CD4-positive, alpha-beta T cell (primary cell): Measurements from ENCODE around the gene ZFP3. TPM values are rescaled to one million over a fixed set of nuclear protein-coding genes. Genes with fewer than 3 reads are reported as not detected.
A peak's percentile ranks its signal among the peaks of the same experiment; 100 is the strongest.

Source experiments
- ATAC-seq: fragments of 200-7000 bp; cut with Tn5 transposase; one replicate; pipeline ENCODE4 v1.10.0; 2022; ENCODE audit warnings: mild to moderate bottlenecking; ENCODE audit not compliant: poor library complexity
- CTCF ChIA-PET: fragments of 350-600 bp; sonication (Branson Sonifier 250); formaldehyde crosslinking; loops from one replicate; lab custom pipeline; 2021; ENCODE audit warnings: antibody characterized with exemption, inconsistent platforms; lab: Charles Lee
- POLR2A ChIA-PET: fragments of 350-600 bp; sonication (Branson Sonifier 250); formaldehyde crosslinking; loops from one replicate; lab custom pipeline; 2021; ENCODE audit warnings: antibody characterized with exemption, inconsistent platforms; lab: Charles Lee
- DNase-seq, 14 experiments: peaks; one replicate each; pipeline ENCODE4 v3.0.0-alpha.2; 2013 to 2020; ENCODE audit warnings: mixed read lengths in 2 of 14
- H3K27ac ChIP-seq, 2 donors: one replicate each; pipeline versions ENCODE4 v1.5.1 to v1.7.0; 2013; ENCODE audit warnings: low read length in 2 of 2, low read depth in 1 of 2, mild to moderate bottlenecking in 1 of 2
- H3K27me3 ChIP-seq, 2 experiments: 1 replicate in 1 of 2; 2 replicates in 1 of 2; pipeline versions ENCODE4 v1.6.1 to v1.7.0; 2013; ENCODE audit warnings: low read length in 2 of 2, control low read depth in 1 of 2, mild to moderate bottlenecking in 1 of 2, moderate library complexity in 1 of 2; ENCODE audit not compliant: insufficient read depth in 2 of 2, control insufficient read depth in 1 of 2
- H3K36me3 ChIP-seq: one replicate; pipeline ENCODE4 v1.6.1; 2013; ENCODE audit warnings: low read length, control low read depth; ENCODE audit not compliant: insufficient read depth
- H3K4me1 ChIP-seq: one replicate; pipeline ENCODE4 v1.6.1; 2013; ENCODE audit warnings: low read length, control low read depth; ENCODE audit not compliant: insufficient read depth
- H3K4me3 ChIP-seq: one replicate; pipeline ENCODE4 v1.5.1; 2013; ENCODE audit warnings: mild to moderate bottlenecking, low read length, moderate library complexity
- H3K9me3 ChIP-seq, 2 experiments: 1 replicate in 1 of 2; 2 replicates in 1 of 2; pipeline versions ENCODE4 v1.6.1 to v1.7.0; 2013; ENCODE audit warnings: low read length in 2 of 2, mild to moderate bottlenecking in 2 of 2, control low read depth in 1 of 2, moderate library complexity in 1 of 2; ENCODE audit not compliant: control insufficient read depth in 1 of 2, insufficient read depth in 1 of 2
- H3K27ac Mint-ChIP-seq: one replicate; pipeline ENCODE4 v1.8.0; 2020; ENCODE audit warnings: mixed read lengths
- H3K27me3 Mint-ChIP-seq: one replicate; pipeline ENCODE4 v1.8.0; 2021; ENCODE audit warnings: mixed read lengths
- H3K36me3 Mint-ChIP-seq: one replicate; pipeline ENCODE4 v1.8.0; 2021; ENCODE audit warnings: low read depth, mixed read lengths
- H3K4me1 Mint-ChIP-seq: one replicate; pipeline ENCODE4 v1.8.0; 2021; ENCODE audit warnings: low read depth, mixed read lengths
- H3K4me3 Mint-ChIP-seq: one replicate; pipeline ENCODE4 v1.8.0; 2020; ENCODE audit warnings: mild to moderate bottlenecking, mixed read lengths
- H3K9me3 Mint-ChIP-seq: one replicate; pipeline ENCODE4 v1.8.0; 2020; ENCODE audit warnings: mixed read lengths
- CTCF ChIP-seq: fragments of 200-600 bp; IDR thresholded peaks from one replicate; pipeline ENCODE4 v1.8.0; 2022; ENCODE audit warnings: antibody characterized with exemption, mild to moderate bottlenecking
- intact Hi-C, 2 experiments: fragments of 100-400 bp; cut with DNase I in 1 of 2; cut with micrococcal nuclease in 1 of 2; formaldehyde crosslinking; loops; one replicate each; pipeline versions ENCODE4 v1.15.1 to v1.9.0; 2023 to 2025; cut with DNase I, micrococcal nuclease
- total RNA-seq, 174 experiments: library from RNA in 2 of 174; stranded (reverse) in 2 of 174; gene quantifications; one replicate each; pipeline ENCODE4 v1.2.3 and lab custom pipeline; 2021 to 2026

The ZFP3 gene
- total RNA-seq, 2 experiments from 2014 or later = 2.4 TPM

- peaks cover 72% of the 10 kb centered on the region for H3K4me1 ChIP-seq
Measured at GRCh38 chr17:5043524-5043923, 34.7 kb upstream of the ZFP3 start.

GRCh38 chr17:5044630-5045029 lies 33.6 kb upstream of the ZFP3 start:
- H3K27ac Mint-ChIP-seq = peak overlapping the region; percentile 72
- H3K27ac ChIP-seq = no peak overlapping the region
- H3K9me3 ChIP-seq = no peaks in the 10 kb centered on the region
- ATAC-seq (no peak), DNase-seq (no peak)
- ChIA-PET CTCF (interaction anchor here (1.2 kb wide), 1 partner anchor 17 kb away, joined by 3 read pairs; no protein-coding TSS in a partner anchor), POLR2A (interaction anchor here (1.2 to 2.9 kb wide), 2 partner anchors 13 to 58 kb away, joined by 3 to 13 read pairs; no protein-coding TSS in a partner anchor)
- intact Hi-C loops = loop anchor here in 1 of 2 experiments (5.0 kb wide), 1 partner anchor 97 kb away; the partner anchor contains the start of gene PFN1
- H3K27me3 ChIP-seq = no peaks in the 10 kb centered on the region
- no peak overlapping the region for H3K4me3 ChIP-seq
- H3K36me3 Mint-ChIP-seq = peaks cover 10% of the 10 kb centered on the region
- H3K9me3 Mint-ChIP-seq = no peaks in the 10 kb centered on the region
- peaks cover 83% of the 10 kb centered on the region for H3K4me1 ChIP-seq
- TF ChIP-seq CTCF = no peak
- H3K4me3 Mint-ChIP-seq = peak overlapping the region; percentile 68
- H3K27me3 Mint-ChIP-seq = no peaks in the 10 kb centered on the region
- H3K4me1 Mint-ChIP-seq = peaks cover 71% of the 10 kb centered on the region
- H3K36me3 ChIP-seq = no peaks in the 10 kb centered on the region

More at GRCh38 chr17:5043524-5043923, 34.7 kb upstream of the ZFP3 start:
- no peak overlapping the region for H3K27ac ChIP-seq
- no peaks in the 10 kb centered on the region for H3K9me3 ChIP-seq
- peak overlapping the region; percentile 72 for H3K4me3 Mint-ChIP-seq
- H3K36me3 Mint-ChIP-seq = peaks cover 4% of the 10 kb centered on the region
- TF ChIP-seq CTCF = no peak
- POLR2A ChIA-PET = interaction anchor here (0.7 kb wide), 1 partner anchor 248 kb away, joined by 4 read pairs; the partner anchor contains the start of gene PSMB6
- intact Hi-C loops = no loop called here
- no peaks in the 10 kb centered on the region for H3K27me3 Mint-ChIP-seq
- no peaks in the 10 kb centered on the region for H3K36me3 ChIP-seq
- ATAC-seq = no peak
- peak overlapping the region; percentile 89 for H3K27ac Mint-ChIP-seq
- DNase-seq = no peak
- no peak overlapping the region for H3K4me3 ChIP-seq
- no peaks in the 10 kb centered on the region for H3K27me3 ChIP-seq
- CTCF ChIA-PET = interaction anchor here (1.2 kb wide), 1 partner anchor 19 kb away, joined by 3 read pairs; no protein-coding TSS in a partner anchor
- no peaks in the 10 kb centered on the region for H3K9me3 Mint-ChIP-seq
- H3K4me1 Mint-ChIP-seq = peaks cover 63% of the 10 kb centered on the region

GRCh38 chr17:5045496-5045895 lies 32.8 kb upstream of the ZFP3 start:
- Mint-ChIP-seq H3K4me1 (peaks cover 72% of the 10 kb centered on the region), H3K9me3 (no peaks in the 10 kb centered on the region), H3K4me3 (peak overlapping the region; percentile 56), H3K27me3 (no peaks in the 10 kb centered on the region), H3K36me3 (peaks cover 12% of the 10 kb centered on the region), H3K27ac (peak overlapping the region; percentile 92)
- ChIA-PET POLR2A (interaction anchor here (0.6 to 2.9 kb wide), 7 partner anchors 11 to 97 kb away, joined by 3 to 13 read pairs (median 3); partner anchors contain the start of genes PFN1 and ZFP3), CTCF (interaction anchor here (1.8 kb wide), 1 partner anchor 14 kb away, joined by 6 read pairs; no protein-coding TSS in a partner anchor)
- Histone ChIP-seq H3K4me1 (peaks cover 88% of the 10 kb centered on the region), H3K27me3 (no peaks in the 10 kb centered on the region), H3K36me3 (no peaks in the 10 kb centered on the region), H3K4me3 (no peak overlapping the region), H3K27ac (no peak overlapping the region), H3K9me3 (no peaks in the 10 kb centered on the region)
- ATAC-seq (no peak), DNase-seq (peak in 2 of 14 experiments; percentile 10 to 41)
- TF ChIP-seq CTCF = no peak
- intact Hi-C loops = loop anchor here in 1 of 2 experiments (5.0 kb wide), 1 partner anchor 98 kb away; the partner anchor contains the start of gene PFN1
